ENCODE data around the gene PDGFD. TPM values are rescaled to one million over a fixed set of nuclear protein-coding genes. Genes with fewer than 3 reads are reported as not detected.

PDGFD gene
- polyA plus RNA-seq, 3 donors from 2014 or later: 58.2 to 88.0 (median 70.8) TPM

- no peak overlapping the region for H3K4me3 Mint-ChIP-seq
- H3K27ac Mint-ChIP-seq: peak overlapping the region in 2 of 6 donors; percentile 10 to 15
- peaks cover 0 to 3% (median 0%) of the 10 kb centered on the region in 3 donors for H3K27me3 Mint-ChIP-seq (ENCODE audit: low read depth in 3 of 3)
- H3K9me3 Mint-ChIP-seq: peaks cover 0 to 2% (median 0%) of the 10 kb centered on the region in 6 donors
- DNase-seq: no peak
- peaks cover 5 to 17% (median 9%) of the 10 kb centered on the region in 3 donors for H3K36me3 Mint-ChIP-seq
- H3K4me1 Mint-ChIP-seq: peaks cover 49 to 51% of the 10 kb centered on the region in 2 donors
These were observed 202.9 kb downstream of the PDGFD start for GRCh38 chr11:103961010-103961409.

- Mint-ChIP-seq H3K9me3 (peaks cover 0 to 2% (median 0%) of the 10 kb centered on the region in 6 donors), H3K36me3 (peaks cover 8 to 14% (median 13%) of the 10 kb centered on the region in 3 donors), H3K4me1 (peaks cover 49 to 51% of the 10 kb centered on the region in 2 donors), H3K27ac (peak overlapping the region in 3 of 6 donors; percentile 34 to 59 (median 53)), H3K27me3 (ENCODE audit: low read depth in 3 of 3) (peaks cover 0 to 3% (median 0%) of the 10 kb centered on the region in 3 donors), H3K4me3 (no peak overlapping the region)
- DNase-seq: no peak
These were observed 203.8 kb downstream of the PDGFD start for GRCh38 chr11:103960108-103960507.

GRCh38 chr11:103959279-103959942 is 204.5 kb downstream of the PDGFD start:
- peak; percentile 3 to 8 (median 7) for DNase-seq
- Mint-ChIP-seq H3K9me3 (peaks cover 0 to 2% (median 0%) of the 10 kb centered on the region in 6 donors), H3K4me3 (peak overlapping the region; percentile 59 to 75 (median 71)), H3K36me3 (peaks cover 9 to 13% (median 12%) of the 10 kb centered on the region in 3 donors), H3K4me1 (peaks cover 48 to 51% of the 10 kb centered on the region in 2 donors), H3K27ac (peak overlapping the region; percentile 64 to 87 (median 82)), H3K27me3 (ENCODE audit: low read depth in 3 of 3) (peaks cover 0 to 3% (median 0%) of the 10 kb centered on the region in 3 donors)

- Mint-ChIP-seq H3K36me3 (peaks cover 9 to 13% (median 11%) of the 10 kb centered on the region in 3 donors), H3K4me1 (peaks cover 47 to 51% of the 10 kb centered on the region in 2 donors), H3K27me3 (ENCODE audit: low read depth in 3 of 3) (peaks cover 0 to 3% (median 0%) of the 10 kb centered on the region in 3 donors), H3K9me3 (peaks cover 0 to 2% (median 0%) of the 10 kb centered on the region in 6 donors), H3K4me3 (peak overlapping the region; percentile 59 to 75 (median 71)), H3K27ac (peak overlapping the region; percentile 64 to 87 (median 82))
- peak; percentile 24 to 41 (median 35) for DNase-seq
These were observed 205.3 kb downstream of the PDGFD start for GRCh38 chr11:103958475-103959215.

- H3K9me3 Mint-ChIP-seq: peaks cover 0 to 2% (median 0%) of the 10 kb centered on the region in 6 donors
- H3K4me1 Mint-ChIP-seq: peaks cover 20 to 21% of the 10 kb centered on the region in 2 donors
- DNase-seq: no peak
- peaks cover 9 to 18% (median 10%) of the 10 kb centered on the region in 3 donors for H3K36me3 Mint-ChIP-seq
- peaks cover 0 to 3% (median 2%) of the 10 kb centered on the region in 3 donors for H3K27me3 Mint-ChIP-seq (ENCODE audit: low read depth in 3 of 3)
- H3K4me3 Mint-ChIP-seq: no peak overlapping the region
- H3K27ac Mint-ChIP-seq: peak overlapping the region in 1 of 6 donors; percentile 28
These were observed 210.0 kb downstream of the PDGFD start for GRCh38 chr11:103953797-103954486.

GRCh38 chr11:103949781-103950180 is 214.2 kb downstream of the PDGFD start:
- Mint-ChIP-seq H3K36me3 (peaks cover 15 to 29% (median 28%) of the 10 kb centered on the region in 3 donors), H3K4me1 (no peaks in the 10 kb centered on the region), H3K27me3 (ENCODE audit: low read depth in 3 of 3) (peaks cover 0 to 2% (median 0%) of the 10 kb centered on the region in 3 donors), H3K27ac (peak overlapping the region in 1 of 6 donors; percentile 9), H3K9me3 (no peaks in the 10 kb centered on the region), H3K4me3 (no peak overlapping the region)
- DNase-seq: no peak

GRCh38 chr11:103948187-103948763 is 215.7 kb downstream of the PDGFD start:
- H3K4me3 Mint-ChIP-seq: no peak overlapping the region

GRCh38 chr11:103947546-103947919 is 216.4 kb downstream of the PDGFD start:
- Mint-ChIP-seq H3K36me3 (peaks cover 30 to 46% (median 42%) of the 10 kb centered on the region in 3 donors), H3K4me3 (no peak overlapping the region), H3K4me1 (no peaks in the 10 kb centered on the region), H3K27ac (no peak overlapping the region), H3K9me3 (no peaks in the 10 kb centered on the region), H3K27me3 (ENCODE audit: low read depth in 3 of 3) (peaks cover 0 to 2% (median 0%) of the 10 kb centered on the region in 3 donors)
- no peak for DNase-seq

More at GRCh38 chr11:103948187-103948763, 215.7 kb downstream of the PDGFD start:
- H3K27me3 Mint-ChIP-seq (ENCODE audit: low read depth in 3 of 3): peaks cover 0 to 2% (median 0%) of the 10 kb centered on the region in 3 donors
- H3K27ac Mint-ChIP-seq: no peak overlapping the region
- no peak for DNase-seq
- H3K4me1 Mint-ChIP-seq: no peaks in the 10 kb centered on the region
- peaks cover 26 to 41% (median 39%) of the 10 kb centered on the region in 3 donors for H3K36me3 Mint-ChIP-seq
- H3K9me3 Mint-ChIP-seq: no peaks in the 10 kb centered on the region

- H3K4me1 Mint-ChIP-seq: no peaks in the 10 kb centered on the region
- peaks cover 0 to 2% (median 0%) of the 10 kb centered on the region in 3 donors for H3K27me3 Mint-ChIP-seq (ENCODE audit: low read depth in 3 of 3)
- H3K27ac Mint-ChIP-seq: peak overlapping the region in 1 of 6 donors; percentile 60
- DNase-seq: no peak
- H3K36me3 Mint-ChIP-seq: peaks cover 33 to 49% (median 44%) of the 10 kb centered on the region in 3 donors
- no peaks in the 10 kb centered on the region for H3K9me3 Mint-ChIP-seq
- no peak overlapping the region for H3K4me3 Mint-ChIP-seq
These were observed 217.0 kb downstream of the PDGFD start for GRCh38 chr11:103946793-103947545.

GRCh38 chr11:103944251-103944940 is 219.6 kb downstream of the PDGFD start:
- Mint-ChIP-seq H3K36me3 (peaks cover 40 to 52% (median 40%) of the 10 kb centered on the region in 3 donors), H3K9me3 (no peaks in the 10 kb centered on the region), H3K27ac (no peak overlapping the region), H3K27me3 (ENCODE audit: low read depth in 3 of 3) (no peaks in the 10 kb centered on the region), H3K4me1 (no peaks in the 10 kb centered on the region), H3K4me3 (no peak overlapping the region)
- DNase-seq: no peak

- no peak overlapping the region for H3K4me3 Mint-ChIP-seq
- H3K27ac Mint-ChIP-seq: no peak overlapping the region
- no peaks in the 10 kb centered on the region for H3K9me3 Mint-ChIP-seq
- DNase-seq: no peak
- H3K36me3 Mint-ChIP-seq: peaks cover 41 to 48% (median 43%) of the 10 kb centered on the region in 3 donors
- H3K27me3 Mint-ChIP-seq (ENCODE audit: low read depth in 3 of 3): no peaks in the 10 kb centered on the region
- H3K4me1 Mint-ChIP-seq: no peaks in the 10 kb centered on the region
These were observed 221.3 kb downstream of the PDGFD start for GRCh38 chr11:103942646-103943045.

- H3K4me1 Mint-ChIP-seq: no peaks in the 10 kb centered on the region
- no peak overlapping the region for H3K27ac Mint-ChIP-seq
These were observed 223.4 kb downstream of the PDGFD start for GRCh38 chr11:103940551-103940950.

More at GRCh38 chr11:103940551-103940950, 223.4 kb downstream of the PDGFD start:
- no peak for DNase-seq
- peaks cover 33 to 36% (median 34%) of the 10 kb centered on the region in 3 donors for H3K36me3 Mint-ChIP-seq
- H3K27me3 Mint-ChIP-seq (ENCODE audit: low read depth in 3 of 3): no peaks in the 10 kb centered on the region
- H3K9me3 Mint-ChIP-seq: no peaks in the 10 kb centered on the region
- no peak overlapping the region for H3K4me3 Mint-ChIP-seq

All from immature natural killer cell (primary cell).